ENCODE measurements around the gene IPO9.
"Not testable (repeated sequence)": the region's sequence is repeated elsewhere in the genome, so short reads cannot be mapped to it uniquely, and the experiment has no call there.

The IPO9 gene

DNA sequence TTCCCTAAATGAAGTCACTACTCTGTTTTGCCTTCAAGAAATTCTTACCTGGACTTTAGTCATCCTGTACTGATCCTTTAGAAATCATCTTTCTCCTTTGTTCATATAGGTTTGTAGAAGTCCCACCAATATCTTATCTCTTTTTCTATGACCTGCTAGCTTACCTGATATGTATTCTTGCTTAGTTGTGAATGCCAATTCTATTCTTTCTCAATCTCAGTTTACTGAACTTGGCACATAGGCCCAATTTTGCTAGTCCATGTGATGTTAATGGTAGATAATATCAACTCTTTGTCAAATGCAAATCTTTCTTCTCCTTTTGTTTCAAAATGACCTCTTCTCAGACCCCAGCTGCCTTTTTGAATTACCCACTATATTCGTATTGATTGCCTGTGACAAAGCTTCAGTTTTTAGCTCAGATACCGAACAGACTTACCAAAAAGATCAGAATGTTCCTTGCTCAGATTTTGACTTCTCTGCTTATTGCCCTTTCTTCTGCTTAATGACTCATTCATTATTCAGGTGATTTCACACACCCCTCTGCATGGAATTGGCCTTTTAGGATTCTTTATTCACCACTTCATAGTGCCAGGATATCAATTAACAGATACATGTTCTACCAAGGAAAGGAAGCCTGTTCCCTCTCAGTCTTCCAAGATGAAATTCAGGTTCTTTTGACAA is 20.6 kb downstream of the IPO9 start:
- DNase-seq (ENCODE audit: low spot score) = no peak

DNA sequence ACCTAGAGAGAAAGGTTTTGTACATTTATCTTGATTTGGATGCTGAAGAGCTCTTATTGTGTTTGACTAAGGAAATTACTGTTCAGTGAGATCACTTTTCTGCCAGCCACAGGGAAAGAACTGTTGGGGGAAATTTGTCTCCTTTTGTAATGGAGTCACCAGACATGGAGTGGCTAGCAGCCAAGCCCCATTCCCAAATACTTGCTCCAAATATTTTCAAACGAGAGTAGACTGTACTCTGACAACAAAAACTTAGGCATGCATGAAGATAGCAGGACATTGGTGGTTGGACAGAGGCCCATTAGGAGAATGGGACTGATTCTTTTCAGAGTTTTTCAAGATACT is 21.1 kb downstream of the IPO9 start:
- DNase-seq (ENCODE audit: low spot score) = no peak

DNA sequence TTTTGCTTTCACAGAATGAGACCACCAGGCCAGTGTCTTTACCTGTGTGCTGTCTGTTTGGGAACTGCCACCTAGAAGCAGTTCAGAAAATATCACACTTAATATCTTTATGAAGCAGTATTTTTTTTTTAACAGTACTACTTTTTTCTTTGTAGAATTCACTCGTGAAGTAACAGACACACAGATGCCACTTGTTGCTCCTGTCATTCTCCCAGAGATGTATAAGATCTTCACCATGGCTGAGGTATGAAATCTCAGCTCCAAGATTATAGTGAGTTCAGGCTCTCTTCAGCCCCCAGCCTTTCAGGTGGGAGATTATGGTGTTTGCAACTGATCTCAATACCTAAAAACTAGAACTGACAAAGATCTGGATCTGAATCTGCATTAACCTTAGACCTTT is 23.0 kb downstream of the IPO9 start:
- no peak for DNase-seq (ENCODE audit: low spot score)

DNA sequence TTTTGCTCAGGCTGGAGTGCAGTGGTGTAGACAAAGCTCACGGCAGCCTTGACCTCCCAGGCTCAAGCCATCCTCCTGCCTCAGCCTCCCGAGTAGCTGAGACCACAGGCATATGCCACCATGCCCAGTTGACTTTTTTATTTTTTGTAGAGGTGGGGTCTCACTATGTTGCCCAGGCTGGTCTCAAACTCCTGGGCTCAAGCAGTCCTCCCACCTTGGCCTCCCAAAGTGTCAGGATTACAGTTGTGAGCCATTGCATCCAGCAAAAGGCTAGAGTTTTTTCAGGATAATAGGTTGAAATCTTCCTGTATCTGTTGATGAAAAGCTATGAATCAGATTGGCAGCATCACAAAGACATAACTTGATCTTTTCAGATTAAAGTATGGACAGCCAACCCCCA is 27.8 kb downstream of the IPO9 start:
- not testable (repeated sequence) for DNase-seq (ENCODE audit: low spot score)

DNA sequence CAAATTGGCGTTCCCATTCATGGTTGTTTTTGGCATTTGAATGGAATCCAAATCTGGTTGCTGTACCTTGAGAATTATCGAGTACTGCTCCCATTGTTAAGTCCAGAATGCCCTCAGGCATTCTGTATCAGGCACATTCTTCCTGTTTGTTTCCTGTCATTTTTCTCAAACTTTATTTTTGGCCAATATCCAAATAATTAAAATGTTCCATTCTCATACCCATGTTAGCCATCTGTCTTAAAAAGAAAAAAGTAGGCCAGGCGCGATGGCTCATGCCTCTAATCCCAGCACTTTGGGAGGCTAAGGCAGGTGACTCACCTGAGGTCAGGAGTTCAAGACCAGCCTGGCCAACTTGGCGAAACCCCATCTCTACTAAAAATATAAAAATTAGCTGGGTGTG is 30.5 kb downstream of the IPO9 start:
- no peak for DNase-seq (ENCODE audit: low spot score)

DNA sequence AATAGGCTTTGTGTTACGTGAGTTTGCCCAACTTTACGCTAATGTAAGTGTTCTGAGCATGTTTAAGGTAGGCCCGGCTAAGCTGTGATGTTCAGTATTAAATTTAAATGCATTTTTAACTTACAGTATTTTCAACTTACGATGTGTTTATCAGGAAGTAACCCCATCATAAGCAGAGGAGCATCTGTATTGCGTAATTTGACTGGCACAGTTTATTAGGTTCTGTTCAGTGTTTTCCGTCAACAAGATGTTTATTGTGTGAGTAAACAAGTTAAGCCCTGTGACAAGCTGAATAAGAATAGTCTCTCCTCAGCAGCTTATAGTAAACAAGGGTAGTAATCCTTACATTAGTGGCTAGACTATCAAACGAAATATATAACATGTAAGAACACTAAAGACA is 32.5 kb downstream of the IPO9 start:
- no peak for DNase-seq (ENCODE audit: low spot score)

DNA sequence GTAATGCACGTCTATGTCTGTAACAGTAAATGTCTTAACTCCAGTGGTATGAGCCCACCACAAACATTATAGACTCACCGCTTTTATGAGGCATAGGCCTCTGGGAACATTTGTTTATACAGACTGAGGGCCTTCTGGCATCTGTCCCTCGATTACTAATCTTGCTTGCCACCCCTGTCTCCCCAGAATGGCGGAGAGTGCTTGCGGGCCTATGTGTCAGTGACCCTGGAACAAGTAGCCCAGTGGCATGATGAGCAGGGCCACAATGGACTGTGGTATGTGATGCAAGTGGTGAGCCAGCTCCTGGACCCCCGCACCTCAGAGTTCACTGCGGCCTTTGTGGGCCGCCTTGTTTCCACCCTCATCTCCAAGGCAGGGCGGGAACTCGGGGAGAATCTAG is 41.4 kb downstream of the IPO9 start:
- DNase-seq (ENCODE audit: low spot score) = no peak

DNA sequence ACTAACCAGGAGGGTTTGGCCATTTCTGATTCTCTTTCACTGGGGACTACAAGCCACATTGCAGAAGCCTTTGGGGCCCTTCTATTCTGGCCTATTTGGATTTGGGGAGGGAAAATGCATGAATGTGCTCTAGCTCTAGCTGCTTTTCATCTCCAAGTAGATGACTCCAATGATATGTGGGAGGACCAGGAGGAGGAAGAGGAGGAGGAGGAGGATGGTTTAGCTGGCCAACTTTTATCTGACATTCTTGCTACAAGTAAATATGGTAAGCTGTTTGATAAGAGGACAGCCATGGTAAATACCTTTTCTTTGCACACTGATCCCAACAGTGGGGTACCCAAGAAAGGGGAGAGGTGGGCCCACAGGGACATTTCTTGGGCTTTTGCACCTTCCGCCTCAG is 45.7 kb downstream of the IPO9 start:
- DNase-seq (ENCODE audit: low spot score) = no peak

DNA sequence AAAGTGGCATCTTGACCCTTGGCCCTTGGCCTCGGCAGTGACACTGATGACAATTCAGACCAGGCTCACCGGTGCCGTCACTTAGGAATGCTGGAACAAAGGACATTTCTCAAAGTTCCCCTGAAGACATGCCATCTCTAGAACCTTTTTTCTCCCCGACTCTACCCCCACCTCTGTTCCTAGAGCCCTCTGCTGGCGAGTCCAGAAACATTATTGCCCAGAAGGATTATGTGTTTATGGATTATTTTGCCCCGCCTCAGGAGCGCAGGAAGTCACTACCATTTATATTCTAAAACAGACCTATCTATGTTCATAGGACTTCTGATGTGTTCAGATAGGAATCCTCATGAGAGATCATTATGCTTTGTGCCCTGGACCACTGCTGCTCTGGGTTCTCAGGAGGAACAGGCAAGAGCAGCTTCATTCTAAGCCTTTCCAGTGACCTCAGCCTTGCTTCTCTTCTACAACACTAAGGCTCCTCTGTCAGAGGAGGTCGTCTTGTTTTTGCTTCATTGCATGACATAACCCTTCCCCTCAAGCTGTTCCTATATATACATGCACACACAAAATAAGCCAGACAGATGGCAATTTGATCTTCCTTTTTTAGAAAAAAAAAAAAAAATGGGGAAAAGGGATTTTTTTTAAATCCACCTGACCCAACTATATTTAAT is 47.3 kb downstream of the IPO9 start:
- DNase-seq (ENCODE audit: low spot score) = peak; percentile 35

DNA sequence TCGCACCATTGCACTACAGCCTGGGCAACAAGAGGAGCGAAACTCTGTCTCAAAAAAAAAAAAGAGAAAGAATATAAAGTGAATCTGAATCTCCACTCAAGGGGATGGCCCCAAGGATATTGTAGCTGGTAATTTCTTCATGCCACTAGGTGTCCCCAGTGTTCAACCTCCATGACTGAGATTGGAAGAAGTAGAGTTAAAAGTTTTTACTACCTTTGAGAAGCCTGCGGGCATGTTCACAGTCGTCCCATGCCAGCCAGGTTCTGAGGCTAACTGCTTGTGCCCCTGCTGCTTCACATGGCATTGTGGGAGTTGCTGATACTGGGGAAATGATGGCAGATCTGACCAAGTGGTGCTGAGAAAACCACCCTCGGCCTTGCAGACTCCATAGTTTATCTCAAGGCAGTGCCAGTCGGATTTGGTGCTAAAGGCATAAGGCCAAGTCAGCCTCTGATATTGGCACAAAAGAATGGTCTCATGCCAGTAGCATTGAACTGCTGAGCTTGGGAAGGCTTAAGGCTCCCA is 49.0 kb downstream of the IPO9 start:
- DNase-seq (ENCODE audit: low spot score) = peak; percentile 71

DNA sequence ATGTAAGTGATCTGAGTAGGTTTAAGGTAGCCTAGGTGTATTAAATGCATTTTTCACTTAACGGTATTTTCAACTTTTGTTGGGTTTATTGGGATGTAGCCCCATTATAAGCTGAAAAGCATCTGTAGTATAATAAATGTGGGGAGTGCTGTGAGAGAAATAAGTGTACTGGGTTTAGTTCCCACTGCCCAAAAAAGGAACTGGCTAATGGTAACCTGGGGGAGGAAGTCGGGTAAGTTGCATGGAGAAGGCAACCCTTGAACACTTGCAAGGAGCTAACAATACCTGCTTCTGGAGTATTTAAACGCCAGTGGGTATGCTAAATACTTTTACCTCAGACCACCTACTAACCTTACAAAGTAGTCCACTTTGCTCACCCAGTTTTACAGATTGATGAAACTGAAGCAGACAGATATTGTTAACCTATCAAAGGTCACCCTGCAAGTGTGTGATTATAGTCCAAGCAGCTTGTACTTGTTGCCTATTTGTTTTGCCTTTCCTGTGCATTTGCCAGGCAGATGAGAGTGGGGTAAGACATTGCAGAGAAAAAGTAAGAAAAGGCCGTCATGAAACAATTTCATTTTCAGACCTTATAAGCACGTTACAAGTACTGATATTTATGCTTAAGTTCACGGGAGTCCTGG is 52.1 kb downstream of the IPO9 start:
- no peak for DNase-seq (ENCODE audit: low spot score)

DNA sequence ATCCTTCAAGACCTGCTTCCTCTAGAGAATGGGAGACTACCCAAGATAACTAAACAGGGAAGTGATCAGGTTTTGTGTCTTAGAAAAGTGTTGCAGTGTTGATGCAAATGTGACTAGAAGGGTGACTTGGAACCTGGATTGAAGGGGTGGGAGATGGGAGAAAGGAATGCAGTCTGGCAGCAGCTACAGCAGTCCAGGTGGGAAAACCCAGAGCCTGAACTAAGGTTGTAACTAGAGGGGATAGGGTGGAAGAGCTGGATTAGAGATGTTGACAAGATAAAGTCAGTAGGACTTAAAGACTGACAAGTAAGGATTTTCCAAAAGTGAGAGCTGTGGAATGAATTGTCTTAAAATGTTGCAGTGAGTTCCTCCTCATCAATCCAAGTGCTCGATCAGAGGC is 52.7 kb downstream of the IPO9 start:
- DNase-seq (ENCODE audit: low spot score) = no peak

DNA sequence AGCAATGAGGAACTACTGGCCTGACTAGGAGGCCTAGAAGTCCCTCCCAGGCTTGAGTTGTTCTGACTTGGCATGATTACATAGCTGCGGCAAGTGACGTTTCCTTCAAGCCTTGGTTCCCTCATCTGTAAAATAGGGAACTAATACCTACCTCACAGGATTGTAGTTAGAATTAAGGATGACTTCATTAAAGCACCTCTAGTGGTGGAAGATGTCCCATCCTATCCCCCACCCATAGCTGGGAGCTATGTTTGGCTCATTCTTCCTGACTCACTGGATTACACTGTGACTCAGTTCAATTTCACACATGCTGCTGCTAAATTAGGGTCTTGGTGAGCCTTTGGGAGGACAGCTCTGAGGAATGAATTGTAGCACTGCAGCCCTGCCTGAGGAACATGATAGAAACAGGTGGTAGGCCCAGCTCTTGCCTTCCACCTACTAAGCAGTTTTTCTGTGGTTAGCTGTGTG is 53.7 kb downstream of the IPO9 start:
- peak; percentile 76 for DNase-seq (ENCODE audit: low spot score)

DNA sequence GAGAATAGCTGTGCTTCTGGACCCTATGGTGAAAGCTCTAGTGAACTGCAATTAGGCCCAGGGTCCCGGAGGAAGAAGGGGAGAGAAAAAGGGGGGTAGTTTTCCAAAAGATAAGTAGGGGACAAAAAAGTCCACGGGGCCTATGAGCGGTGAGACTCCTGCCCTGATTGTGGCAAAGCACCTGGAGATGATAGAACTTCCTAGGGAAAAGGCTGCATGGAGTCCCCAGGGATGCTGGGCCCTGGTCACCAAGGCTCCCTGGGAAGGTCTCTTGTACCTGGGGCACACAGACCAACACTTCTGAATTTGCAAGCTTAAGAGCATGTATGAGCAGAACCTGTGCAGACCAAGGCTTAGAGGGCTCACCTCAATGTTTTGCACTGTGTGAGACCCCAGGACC is 54.3 kb downstream of the IPO9 start:
- DNase-seq (ENCODE audit: low spot score) = no peak

DNA sequence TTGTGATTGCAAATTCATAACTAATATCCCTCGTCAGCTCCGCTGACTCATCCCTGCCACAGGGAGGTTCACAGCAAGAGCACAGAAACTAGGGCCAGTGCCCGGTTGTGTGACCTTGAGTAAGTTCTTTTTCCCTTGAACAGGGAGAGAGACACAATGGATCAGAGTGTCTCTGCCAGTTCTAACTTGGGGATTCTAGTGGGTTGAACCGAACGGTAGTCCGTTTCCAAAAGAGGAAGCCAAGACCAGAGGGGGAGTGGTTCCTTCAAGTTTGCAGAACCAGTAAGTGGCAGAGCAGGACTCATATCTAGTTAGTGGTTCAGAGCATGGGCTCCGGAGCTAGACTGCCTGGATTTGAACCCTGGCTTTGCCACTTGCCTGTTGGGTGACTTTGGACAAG is 54.8 kb downstream of the IPO9 start:
- DNase-seq (ENCODE audit: low spot score) = no peak

DNA sequence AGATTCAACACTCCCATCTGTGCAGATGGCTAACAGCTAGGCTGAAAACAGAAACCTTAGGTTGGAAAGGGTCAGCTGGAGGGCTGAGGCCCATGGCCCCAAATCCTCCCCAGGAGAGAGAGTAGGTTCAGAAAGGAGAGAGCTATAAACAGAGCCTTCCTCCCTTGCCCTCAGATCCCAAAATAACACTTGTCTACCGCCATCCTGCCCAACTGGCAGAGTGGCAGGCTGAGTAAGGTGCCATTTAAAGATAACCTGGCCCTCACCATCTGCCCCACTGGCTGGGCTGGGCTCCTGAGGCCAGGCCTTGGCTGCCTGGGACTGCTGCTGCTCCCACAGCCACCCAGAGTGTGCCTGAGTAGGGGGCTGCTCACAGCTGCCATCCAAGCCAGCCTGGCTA is 55.5 kb downstream of the IPO9 start:
- no peak for DNase-seq (ENCODE audit: low spot score)

DNA sequence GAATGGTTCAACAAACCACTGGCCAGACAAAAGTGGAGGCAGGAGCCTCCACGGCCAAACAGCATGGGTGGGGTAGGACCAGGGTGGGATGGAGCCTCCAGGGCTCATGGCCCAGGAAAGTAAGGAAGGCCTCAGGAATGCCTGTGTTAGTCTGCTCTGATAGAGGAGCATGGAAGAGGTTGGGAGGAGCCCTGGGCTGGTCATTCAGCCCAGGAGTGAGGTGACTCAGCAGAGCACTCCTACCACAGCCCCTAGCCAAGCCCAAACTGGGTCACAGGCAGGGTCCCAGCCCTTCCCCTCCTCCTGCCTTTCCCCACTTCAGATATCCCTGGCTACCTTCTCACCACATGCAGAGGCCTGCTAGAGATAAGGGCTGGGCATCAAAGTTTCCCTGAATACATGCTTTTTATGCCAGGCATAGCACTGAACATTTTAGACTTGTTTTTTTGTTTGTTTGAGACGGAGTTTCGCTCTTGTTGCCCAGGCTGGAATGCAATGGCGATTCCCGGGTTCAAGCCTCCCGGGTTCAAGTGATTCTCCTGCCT is 56.6 kb downstream of the IPO9 start:
- no peak for DNase-seq (ENCODE audit: low spot score)

DNA sequence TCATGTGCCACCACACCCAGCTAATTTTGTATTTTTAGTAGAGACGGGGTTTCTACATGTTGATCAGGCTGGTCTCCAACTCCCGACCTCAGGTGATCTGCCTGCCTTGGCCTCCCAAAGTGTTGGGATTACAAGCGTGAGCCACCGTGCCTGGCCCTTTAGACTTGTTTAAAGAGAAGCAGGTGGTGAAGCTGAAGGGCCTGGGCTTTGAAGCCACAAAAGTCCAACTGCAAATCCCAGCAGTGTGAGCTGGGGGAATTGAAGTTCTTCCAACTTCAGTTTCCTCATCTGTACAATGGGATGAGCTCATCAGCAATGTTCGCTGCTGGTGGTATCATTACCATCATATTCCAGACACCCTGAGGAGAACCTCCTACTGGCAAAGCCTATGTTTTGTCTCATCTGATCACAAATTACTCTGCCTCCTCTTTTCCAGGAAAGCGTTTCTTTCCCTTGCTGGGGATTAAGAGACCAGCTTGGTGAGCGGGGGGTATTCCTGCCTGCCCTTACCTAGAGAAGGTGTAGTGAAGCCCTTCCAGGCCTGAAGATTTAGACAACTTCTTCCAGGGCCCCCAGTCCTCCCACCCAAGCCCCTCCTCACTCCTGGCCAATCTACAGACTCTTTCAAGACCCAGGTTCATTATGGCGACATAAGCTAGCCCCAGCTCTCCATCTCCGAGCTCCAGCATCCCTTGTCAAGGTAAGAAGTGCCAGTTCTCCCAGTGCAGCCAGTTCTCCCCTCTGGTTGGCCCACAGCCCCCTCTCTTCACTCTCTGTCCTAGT is 57.3 kb downstream of the IPO9 start:
- DNase-seq (ENCODE audit: low spot score) = no peak

DNA sequence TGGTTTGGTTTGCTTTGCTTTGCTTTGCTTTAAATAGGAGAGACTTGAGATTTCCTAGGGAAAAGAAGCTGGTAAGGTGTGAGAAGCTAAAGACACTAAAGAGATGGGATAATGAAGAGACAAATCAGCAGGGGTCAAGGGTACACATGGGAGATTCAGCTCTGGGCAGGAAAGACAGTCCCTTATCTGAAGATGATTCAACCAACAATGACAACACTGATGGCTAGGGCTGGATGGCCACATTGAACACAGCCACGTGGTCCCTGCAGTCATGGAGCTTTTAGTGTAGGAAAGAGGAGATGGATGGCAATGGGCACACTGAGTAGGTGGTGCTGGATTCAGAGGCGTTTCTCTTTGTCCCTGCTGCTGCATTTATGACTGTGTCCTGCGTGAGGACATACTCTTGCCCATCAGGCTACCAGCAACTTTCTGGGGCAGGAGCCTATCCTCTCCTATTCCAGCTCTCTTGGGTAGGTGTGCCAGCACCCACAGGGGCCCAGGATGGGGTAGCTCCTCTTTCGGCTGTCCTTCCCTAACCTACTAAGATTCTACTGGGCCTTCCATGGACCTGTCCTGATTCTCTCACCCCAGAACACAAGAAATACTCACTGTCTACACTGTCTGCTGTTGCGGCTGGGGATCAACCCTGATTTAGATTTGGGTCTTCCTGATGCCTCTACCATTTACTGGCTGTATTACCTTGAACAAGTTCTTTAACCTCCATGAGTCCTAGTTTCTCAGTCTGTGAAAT is 58.3 kb downstream of the IPO9 start:
- no peak for DNase-seq (ENCODE audit: low spot score)

DNA sequence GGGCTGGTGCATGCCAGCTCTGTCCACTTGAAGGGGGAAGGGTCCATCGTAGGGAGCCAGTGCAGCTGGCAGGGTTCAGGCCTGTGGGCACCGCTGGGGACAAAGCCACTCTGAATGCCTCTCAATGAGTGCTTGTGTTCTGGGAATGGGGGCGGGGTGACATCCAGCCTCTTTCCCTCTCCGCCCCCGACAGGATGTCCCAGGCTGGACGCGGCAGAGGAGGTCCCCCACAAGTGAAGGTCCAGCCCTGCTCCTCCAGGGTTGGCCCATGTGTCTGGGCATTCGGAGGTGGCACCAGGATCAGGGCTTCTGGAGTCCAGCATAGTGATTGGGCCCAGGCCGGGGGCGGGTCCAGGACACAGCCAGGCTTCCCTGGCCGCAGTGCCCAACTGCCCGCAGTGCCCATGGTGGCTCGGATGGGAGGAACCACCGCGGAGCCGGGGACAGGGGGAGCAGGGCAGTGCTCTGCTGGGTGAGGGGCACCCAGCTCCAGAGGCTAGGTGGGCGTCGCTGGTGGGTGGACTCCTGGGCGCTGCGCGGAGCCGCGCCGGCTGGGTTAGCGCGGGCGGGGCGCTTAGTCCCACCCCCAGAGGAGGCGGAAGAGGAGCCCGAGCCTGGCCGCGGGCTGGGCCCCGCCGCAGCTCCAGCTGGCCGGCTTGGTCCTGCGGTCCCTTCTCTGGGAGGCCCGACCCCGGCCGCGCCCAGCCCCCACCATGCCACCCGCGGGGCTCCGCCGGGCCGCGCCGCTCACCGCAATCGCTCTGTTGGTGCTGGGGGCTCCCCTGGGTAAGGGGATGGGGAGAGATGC is 59.5 kb downstream of the IPO9 start, which contains the start of gene SHISA4:
SHISA4 (plus strand) TSS at position 617 of the 808 bp plus-strand sequence; CDS start at position 714, 97 bp downstream.
- DNase-seq (ENCODE audit: low spot score) = no peak
